ENCODE results near the gene IQGAP3. TPM values are rescaled to one million over a fixed set of nuclear protein-coding genes. Genes with fewer than 3 reads are reported as not detected.

Gene IQGAP3
- total RNA-seq, 2 donors from 2014 or later, result 3.4 to 6.4 TPM

GRCh38 chr1:156552518-156552917, 19.8 kb downstream of the IQGAP3 start:
- no peaks in the 10 kb centered on the region for H3K36me3 Mint-ChIP-seq
- no peak for DNase-seq (ENCODE audit: low spot score)
- ATAC-seq, result no peak
- H3K9me3 Mint-ChIP-seq, result no peaks in the 10 kb centered on the region
- no peaks in the 10 kb centered on the region for H3K27me3 Mint-ChIP-seq
- peak overlapping the region; percentile 4 for H3K4me3 Mint-ChIP-seq
- H3K4me1 Mint-ChIP-seq (ENCODE audit: low read depth in 2 of 2), result peaks cover 7 to 14% of the 10 kb centered on the region in 2 donors
- peak overlapping the region; percentile 9 to 14 for H3K27ac Mint-ChIP-seq

GRCh38 chr1:156551869-156552268, 20.5 kb downstream of the IQGAP3 start:
- H3K36me3 Mint-ChIP-seq, result no peaks in the 10 kb centered on the region
- peak overlapping the region in 1 of 2 donors; percentile 9 for H3K27ac Mint-ChIP-seq
- no peaks in the 10 kb centered on the region for H3K27me3 Mint-ChIP-seq
- peak in 1 of 2 donors; percentile 31 for ATAC-seq
- H3K9me3 Mint-ChIP-seq, result no peaks in the 10 kb centered on the region
- H3K4me3 Mint-ChIP-seq, result peak overlapping the region; percentile 4
- peaks cover 7 to 14% of the 10 kb centered on the region in 2 donors for H3K4me1 Mint-ChIP-seq (ENCODE audit: low read depth in 2 of 2)
- DNase-seq (ENCODE audit: low spot score), result no peak

GRCh38 chr1:156551066-156551643, 21.2 kb downstream of the IQGAP3 start:
- DNase-seq (ENCODE audit: low spot score) (no peak), ATAC-seq (peak in 1 of 2 donors; percentile 41)
- Mint-ChIP-seq H3K9me3 (no peaks in the 10 kb centered on the region), H3K4me3 (no peak overlapping the region), H3K27me3 (no peaks in the 10 kb centered on the region), H3K27ac (no peak overlapping the region), H3K36me3 (no peaks in the 10 kb centered on the region), H3K4me1 (ENCODE audit: low read depth in 2 of 2) (peaks cover 7 to 14% of the 10 kb centered on the region in 2 donors)

GRCh38 chr1:156550346-156550745, 22.0 kb downstream of the IQGAP3 start:
- no peaks in the 10 kb centered on the region for H3K27me3 Mint-ChIP-seq
- no peak overlapping the region for H3K27ac Mint-ChIP-seq
- ATAC-seq (peak in 1 of 2 donors; percentile 8), DNase-seq (ENCODE audit: low spot score) (no peak)
- no peaks in the 10 kb centered on the region for H3K9me3 Mint-ChIP-seq
- peaks cover 7 to 14% of the 10 kb centered on the region in 2 donors for H3K4me1 Mint-ChIP-seq (ENCODE audit: low read depth in 2 of 2)
- H3K36me3 Mint-ChIP-seq, result no peaks in the 10 kb centered on the region
- H3K4me3 Mint-ChIP-seq, result no peak overlapping the region

- no peak for DNase-seq (ENCODE audit: low spot score)
- Mint-ChIP-seq H3K27ac (no peak overlapping the region), H3K4me1 (ENCODE audit: low read depth in 2 of 2) (peaks cover 9 to 14% of the 10 kb centered on the region in 2 donors), H3K36me3 (no peaks in the 10 kb centered on the region), H3K27me3 (no peaks in the 10 kb centered on the region), H3K9me3 (no peaks in the 10 kb centered on the region), H3K4me3 (no peak overlapping the region)
- no peak for ATAC-seq
Observed at GRCh38 chr1:156549831-156550230, 22.5 kb downstream of the IQGAP3 start.

GRCh38 chr1:156549390-156549789, 23.0 kb downstream of the IQGAP3 start:
- H3K27me3 Mint-ChIP-seq, result no peaks in the 10 kb centered on the region
- peaks cover 14% of the 10 kb centered on the region in 2 donors for H3K4me1 Mint-ChIP-seq (ENCODE audit: low read depth in 2 of 2)
- no peak overlapping the region for H3K4me3 Mint-ChIP-seq
- DNase-seq (ENCODE audit: low spot score), result no peak
- no peaks in the 10 kb centered on the region for H3K36me3 Mint-ChIP-seq
- ATAC-seq, result no peak
- no peak overlapping the region for H3K27ac Mint-ChIP-seq
- H3K9me3 Mint-ChIP-seq, result no peaks in the 10 kb centered on the region

GRCh38 chr1:156547982-156548381, 24.4 kb downstream of the IQGAP3 start:
- H3K36me3 Mint-ChIP-seq, result no peaks in the 10 kb centered on the region
- no peak overlapping the region for H3K4me3 Mint-ChIP-seq
- DNase-seq (ENCODE audit: low spot score), result no peak
- no peak for ATAC-seq
- H3K27ac Mint-ChIP-seq, result no peak overlapping the region
- H3K9me3 Mint-ChIP-seq, result no peaks in the 10 kb centered on the region
- H3K4me1 Mint-ChIP-seq (ENCODE audit: low read depth in 2 of 2), result peaks cover 9 to 11% of the 10 kb centered on the region in 2 donors
- no peaks in the 10 kb centered on the region for H3K27me3 Mint-ChIP-seq

- H3K4me1 Mint-ChIP-seq (ENCODE audit: low read depth in 2 of 2), result peaks cover 5 to 10% of the 10 kb centered on the region in 2 donors
- no peaks in the 10 kb centered on the region for H3K27me3 Mint-ChIP-seq
- no peak overlapping the region for H3K4me3 Mint-ChIP-seq
- ATAC-seq (no peak), DNase-seq (ENCODE audit: low spot score) (no peak)
- no peak overlapping the region for H3K27ac Mint-ChIP-seq
- no peaks in the 10 kb centered on the region for H3K36me3 Mint-ChIP-seq
- H3K9me3 Mint-ChIP-seq, result no peaks in the 10 kb centered on the region
Observed at GRCh38 chr1:156547434-156547833, 24.9 kb downstream of the IQGAP3 start.

- H3K9me3 Mint-ChIP-seq, result no peaks in the 10 kb centered on the region
- no peak overlapping the region for H3K4me3 Mint-ChIP-seq
- H3K36me3 Mint-ChIP-seq, result no peaks in the 10 kb centered on the region
- no peak for ATAC-seq
- DNase-seq (ENCODE audit: low spot score), result no peak
- H3K27ac Mint-ChIP-seq, result no peak overlapping the region
- peaks cover 0 to 7% of the 10 kb centered on the region in 2 donors for H3K4me1 Mint-ChIP-seq (ENCODE audit: low read depth in 2 of 2)
- H3K27me3 Mint-ChIP-seq, result no peaks in the 10 kb centered on the region
Observed at GRCh38 chr1:156546267-156546666, 26.1 kb downstream of the IQGAP3 start.

- H3K4me3 Mint-ChIP-seq, result no peak overlapping the region
- H3K36me3 Mint-ChIP-seq, result no peaks in the 10 kb centered on the region
- no peaks in the 10 kb centered on the region for H3K27me3 Mint-ChIP-seq
- ATAC-seq (no peak), DNase-seq (ENCODE audit: low spot score) (no peak)
- H3K4me1 Mint-ChIP-seq (ENCODE audit: low read depth in 2 of 2), result peaks cover 0 to 7% of the 10 kb centered on the region in 2 donors
- no peaks in the 10 kb centered on the region for H3K9me3 Mint-ChIP-seq
- H3K27ac Mint-ChIP-seq, result no peak overlapping the region
Observed at GRCh38 chr1:156544592-156545102, 27.7 kb downstream of the IQGAP3 start.

GRCh38 chr1:156543066-156543465, 29.3 kb downstream of the IQGAP3 start:
- Mint-ChIP-seq H3K36me3 (no peaks in the 10 kb centered on the region), H3K27me3 (no peaks in the 10 kb centered on the region), H3K9me3 (no peaks in the 10 kb centered on the region), H3K4me3 (no peak overlapping the region), H3K27ac (no peak overlapping the region), H3K4me1 (ENCODE audit: low read depth in 2 of 2) (peaks cover 0 to 16% of the 10 kb centered on the region in 2 donors)
- ATAC-seq, result no peak
- no peak for DNase-seq (ENCODE audit: low spot score)

- Mint-ChIP-seq H3K9me3 (no peaks in the 10 kb centered on the region), H3K4me1 (ENCODE audit: low read depth in 2 of 2) (peaks cover 0 to 16% of the 10 kb centered on the region in 2 donors), H3K36me3 (no peaks in the 10 kb centered on the region), H3K27ac (peak overlapping the region in 1 of 2 donors; percentile 24), H3K4me3 (no peak overlapping the region), H3K27me3 (no peaks in the 10 kb centered on the region)
- peak in 1 of 2 donors; percentile 9 for ATAC-seq
- DNase-seq (ENCODE audit: low spot score), result no peak
Observed at GRCh38 chr1:156540955-156541354, 31.4 kb downstream of the IQGAP3 start.

- peaks cover 0 to 14% of the 10 kb centered on the region in 2 donors for H3K4me1 Mint-ChIP-seq (ENCODE audit: low read depth in 2 of 2)
- H3K27me3 Mint-ChIP-seq, result no peaks in the 10 kb centered on the region
- no peak for DNase-seq (ENCODE audit: low spot score)
- no peak for ATAC-seq
- H3K9me3 Mint-ChIP-seq, result no peaks in the 10 kb centered on the region
- H3K36me3 Mint-ChIP-seq, result no peaks in the 10 kb centered on the region
- H3K27ac Mint-ChIP-seq, result peak overlapping the region in 1 of 2 donors; percentile 34
- no peak overlapping the region for H3K4me3 Mint-ChIP-seq
Observed at GRCh38 chr1:156539818-156540355, 32.5 kb downstream of the IQGAP3 start.

GRCh38 chr1:156538711-156539440, 33.5 kb downstream of the IQGAP3 start:
- Mint-ChIP-seq H3K9me3 (no peaks in the 10 kb centered on the region), H3K27ac (no peak overlapping the region), H3K4me1 (ENCODE audit: low read depth in 2 of 2) (peaks cover 0 to 9% of the 10 kb centered on the region in 2 donors), H3K27me3 (no peaks in the 10 kb centered on the region), H3K4me3 (no peak overlapping the region), H3K36me3 (no peaks in the 10 kb centered on the region)
- no peak for ATAC-seq
- DNase-seq (ENCODE audit: low spot score), result no peak
